ENCODE measurements around the gene ZNF74.

The ZNF74 gene

GRCh38 chr22:20427104-20427944, 33.4 kb downstream of the ZNF74 start:
- Histone ChIP-seq H3K4me3 (ENCODE audit: low read depth, low read length) (no peak overlapping the region), H3K36me3 (0 out of 2 replicates have a peak, but pooled peaks cover 3% of the 10 kb centered on the region), H3K9me3 (no peaks in the 10 kb centered on the region), H3K27me3 (no peaks in the 10 kb centered on the region), H3K4me1 (peaks cover 22% of the 10 kb centered on the region)
- no peak for DNase-seq
- no peak for TF ChIP-seq CTCF (IDR thresholded peaks at IDR 0.05; ENCODE audit: low read depth, low read length)

GRCh38 chr22:20427945-20428417, 34.0 kb downstream of the ZNF74 start:
- H3K4me1 ChIP-seq = peaks cover 15% of the 10 kb centered on the region
- 0 out of 2 replicates have a peak, but pooled peaks cover 3% of the 10 kb centered on the region for H3K36me3 ChIP-seq
- H3K9me3 ChIP-seq = no peaks in the 10 kb centered on the region
- no peak for TF ChIP-seq CTCF (IDR thresholded peaks at IDR 0.05; ENCODE audit: low read depth, low read length)
- H3K27me3 ChIP-seq = no peaks in the 10 kb centered on the region
- DNase-seq = no peak
- no peak overlapping the region for H3K4me3 ChIP-seq (ENCODE audit: low read depth, low read length)

- H3K4me1 ChIP-seq = peaks cover 10% of the 10 kb centered on the region
- 0 out of 2 replicates have a peak, but pooled peaks cover 3% of the 10 kb centered on the region for H3K36me3 ChIP-seq
- no peaks in the 10 kb centered on the region for H3K9me3 ChIP-seq
- no peaks in the 10 kb centered on the region for H3K27me3 ChIP-seq
- no peak for DNase-seq
- H3K4me3 ChIP-seq (ENCODE audit: low read depth, low read length) = no peak overlapping the region
- no peak for TF ChIP-seq CTCF (IDR thresholded peaks at IDR 0.05; ENCODE audit: low read depth, low read length)
Measured at GRCh38 chr22:20428496-20429253, 34.7 kb downstream of the ZNF74 start.

GRCh38 chr22:20429254-20430100, 35.5 kb downstream of the ZNF74 start:
- Histone ChIP-seq H3K4me1 (peaks cover 2% of the 10 kb centered on the region), H3K9me3 (no peaks in the 10 kb centered on the region), H3K27me3 (no peaks in the 10 kb centered on the region), H3K36me3 (0 out of 2 replicates have a peak, but pooled peaks cover 3% of the 10 kb centered on the region), H3K4me3 (ENCODE audit: low read depth, low read length) (no peak overlapping the region)
- TF ChIP-seq CTCF (IDR thresholded peaks at IDR 0.05; ENCODE audit: low read depth, low read length) = no peak
- DNase-seq = no peak

GRCh38 chr22:20430101-20430719, 36.3 kb downstream of the ZNF74 start:
- Histone ChIP-seq H3K4me1 (no peaks in the 10 kb centered on the region), H3K36me3 (0 out of 2 replicates have a peak, but pooled peaks cover 3% of the 10 kb centered on the region), H3K4me3 (ENCODE audit: low read depth, low read length) (no peak overlapping the region), H3K27me3 (no peaks in the 10 kb centered on the region), H3K9me3 (no peaks in the 10 kb centered on the region)
- no peak for TF ChIP-seq CTCF (IDR thresholded peaks at IDR 0.05; ENCODE audit: low read depth, low read length)
- DNase-seq = no peak

Data from BE2C (cell line).